Endothelial cell of umbilical vein (primary cell): Measurements from ENCODE around the gene MCF2L. TPM values are rescaled to one million over a fixed set of nuclear protein-coding genes. Genes with fewer than 3 reads are reported as not detected.

Source experiments
- BruUV-seq: library from RNA; stranded (reverse); fragments of 400-500 nt; replicated peaks from 2 replicates; lab custom pipeline; 2021; lab: Mats Ljungman, UMichigan
- CTCF ChIA-PET: fragments of 300-600, 350-600 bp; sonication (Branson Sonifier 250); formaldehyde crosslinking; loops from one replicate; lab custom pipeline; 2021; ENCODE audit warnings: antibody characterized with exemption, inconsistent platforms; lab: Charles Lee
- POLR2A ChIA-PET: fragments of 300-600, 350-600 bp; sonication (Branson Sonifier 250); formaldehyde crosslinking; loops from one replicate; lab custom pipeline; 2021; ENCODE audit warnings: antibody characterized with exemption, inconsistent platforms; lab: Charles Lee
- DNase-seq: peaks from one replicate; pipeline ENCODE4 v3.0.0-alpha.2; 2011; ENCODE audit warnings: low read depth, low spot score
- FAIRE-seq: peaks from 2 replicates; lab custom pipeline; 2011; peaks lifted over from hg19 to GRCh38; lab: Jason Lieb, UNC
- H2AFZ ChIP-seq: 2 replicates; pipeline ENCODE4 v1.6.0; 2012; ENCODE audit warnings: low read depth, low read length, control low read depth, inconsistent platforms
- H3K27ac ChIP-seq: 2 replicates; pipeline ENCODE4 v1.5.1; 2011; ENCODE audit warnings: low read depth, mild to moderate bottlenecking, control low read depth, low read length, moderate library complexity; ENCODE audit not compliant: insufficient read depth
- H3K27me3 ChIP-seq, 2 experiments: 2 replicates each; pipeline versions ENCODE4 v1.6.0 to v1.6.1; 2011; ENCODE audit warnings: low read length in 2 of 2, mixed read lengths in 1 of 2; ENCODE audit not compliant: control insufficient read depth in 2 of 2, insufficient read depth in 2 of 2
- H3K36me3 ChIP-seq, 2 experiments: 2 replicates in 1 of 2; 3 replicates in 1 of 2; pipeline ENCODE4 v1.5.1; 2011; ENCODE audit warnings: low read length in 2 of 2, mild to moderate bottlenecking in 1 of 2, moderate library complexity in 1 of 2; ENCODE audit not compliant: control insufficient read depth in 2 of 2, insufficient read depth in 2 of 2; ENCODE audit errors: extremely low read depth in 1 of 2
- H3K4me1 ChIP-seq: 3 replicates; pipeline ENCODE4 v1.5.1; 2011; ENCODE audit warnings: mild to moderate bottlenecking, low read length; ENCODE audit not compliant: control insufficient read depth, insufficient read depth; ENCODE audit errors: extremely low read depth
- H3K4me2 ChIP-seq: 2 replicates; pipeline ENCODE4 v1.6.1; 2011; ENCODE audit warnings: low read length, control low read depth, mixed read lengths; ENCODE audit not compliant: insufficient read depth
- H3K4me3 ChIP-seq, 3 experiments: fragments of 200-600 bp in 1 of 3; sonication (generic), shearing (Covaris generic) in 1 of 3; replicated peaks in 1 of 3; 2 replicates each; pipeline ENCODE4 v1.5.1; 2011 to 2016; ENCODE audit warnings: control low read depth in 3 of 3, low read length in 3 of 3, mild to moderate bottlenecking in 2 of 3, inconsistent platforms in 1 of 3, low read depth in 1 of 3, moderate library complexity in 1 of 3; ENCODE audit not compliant: insufficient read depth in 1 of 3
- H3K79me2 ChIP-seq: 2 replicates; pipeline ENCODE4 v1.6.0; 2012; ENCODE audit warnings: low read length, inconsistent platforms; ENCODE audit not compliant: control insufficient read depth, insufficient read depth
- H3K9ac ChIP-seq: replicated peaks from 2 replicates; pipeline ENCODE3; 2011; ENCODE audit warnings: low read length, control low read depth; ENCODE audit not compliant: insufficient read depth; ENCODE audit errors: extremely low read depth
- H3K9me1 ChIP-seq: replicated peaks from 3 replicates; pipeline ENCODE4 v1.6.0; 2011; ENCODE audit warnings: mild to moderate bottlenecking, low read length; ENCODE audit not compliant: control insufficient read depth, insufficient read depth; ENCODE audit errors: extremely low read depth
- H3K9me3 ChIP-seq: replicated peaks from 2 replicates; pipeline ENCODE4 v1.5.1; 2012; ENCODE audit warnings: low read length, inconsistent platforms; ENCODE audit not compliant: control insufficient read depth, insufficient read depth
- H4K20me1 ChIP-seq: replicated peaks from 2 replicates; pipeline ENCODE3; 2011; ENCODE audit warnings: mild to moderate bottlenecking, low read length; ENCODE audit not compliant: control insufficient read depth, insufficient read depth; ENCODE audit errors: extremely low read depth
- FOS ChIP-seq: IDR thresholded peaks from 2 replicates; pipeline ENCODE4 v1.6.1; 2011; ENCODE audit warnings: mild to moderate bottlenecking, low read length, moderate library complexity, borderline replicate concordance; ENCODE audit not compliant: insufficient read depth
- dilution Hi-C: fragments of 300-500 bp; cut with MboI; formaldehyde crosslinking; loops from one replicate; pipeline ENCODE4 v1.15.0; 2019; ENCODE audit warnings: low sequenced_read_pairs; ENCODE audit not compliant: extremely low pct_ligation_motif_present
- intact Hi-C: fragments of 100-400 bp; cut with micrococcal nuclease; formaldehyde crosslinking; loops from one replicate; pipeline ENCODE4 v1.10.0; 2022
- polyA plus RNA-seq, 4 experiments: library from polyadenylated mRNA; depleted of rRNA in 3 of 4; stranded (reverse) in 3 of 4; unstranded in 1 of 4; fragments of >200 nt; gene quantifications; 2 replicates each; pipeline versions ENCODE4 v1.2.1 to v1.2.3, GENCODE V29; 2011 to 2012; ENCODE audit warnings: missing spikeins in 1 of 4
- total RNA-seq: library from RNA; stranded (reverse); gene quantifications from 2 replicates; pipeline ENCODE4 v1.2.3, GENCODE V29; 2021
- TF ChIP-seq, protein P1 (sequence below), 2 donors: IDR thresholded peaks; 1 replicate in 1 of 2; 2 replicates in 1 of 2; pipeline ENCODE4 v1.5.1; 2011; ENCODE audit warnings: low read length in 2 of 2, mild to moderate bottlenecking in 2 of 2, moderate library complexity in 2 of 2, control low read depth in 1 of 2, inconsistent platforms in 1 of 2, low read depth in 1 of 2; ENCODE audit not compliant: insufficient read depth in 1 of 2; ENCODE audit errors: extremely low read depth in 1 of 2

The MCF2L gene
- total and polyA plus RNA-seq, 2 donors (not counting 3 experiments of a cell fraction or from before 2014, with no cell fraction given): 0.33 to 0.58 TPM

- H3K27ac ChIP-seq: no peak overlapping the region
- FAIRE-seq (no peak), DNase-seq (no peak)
- dilution Hi-C loops (no loop called here), intact Hi-C loops (no loop called here)
- CTCF ChIA-PET: interaction anchor here (1.7 kb wide), 1 partner anchor 15 kb away, joined by 6 read pairs; no protein-coding TSS in a partner anchor
- H3K4me2 ChIP-seq: no peak overlapping the region
- no peaks in the 10 kb centered on the region for H3K79me2 ChIP-seq
- no peaks in the 10 kb centered on the region for H3K4me1 ChIP-seq
- H3K9me1 ChIP-seq: no peaks in the 10 kb centered on the region
- TF ChIP-seq, protein P1, sequence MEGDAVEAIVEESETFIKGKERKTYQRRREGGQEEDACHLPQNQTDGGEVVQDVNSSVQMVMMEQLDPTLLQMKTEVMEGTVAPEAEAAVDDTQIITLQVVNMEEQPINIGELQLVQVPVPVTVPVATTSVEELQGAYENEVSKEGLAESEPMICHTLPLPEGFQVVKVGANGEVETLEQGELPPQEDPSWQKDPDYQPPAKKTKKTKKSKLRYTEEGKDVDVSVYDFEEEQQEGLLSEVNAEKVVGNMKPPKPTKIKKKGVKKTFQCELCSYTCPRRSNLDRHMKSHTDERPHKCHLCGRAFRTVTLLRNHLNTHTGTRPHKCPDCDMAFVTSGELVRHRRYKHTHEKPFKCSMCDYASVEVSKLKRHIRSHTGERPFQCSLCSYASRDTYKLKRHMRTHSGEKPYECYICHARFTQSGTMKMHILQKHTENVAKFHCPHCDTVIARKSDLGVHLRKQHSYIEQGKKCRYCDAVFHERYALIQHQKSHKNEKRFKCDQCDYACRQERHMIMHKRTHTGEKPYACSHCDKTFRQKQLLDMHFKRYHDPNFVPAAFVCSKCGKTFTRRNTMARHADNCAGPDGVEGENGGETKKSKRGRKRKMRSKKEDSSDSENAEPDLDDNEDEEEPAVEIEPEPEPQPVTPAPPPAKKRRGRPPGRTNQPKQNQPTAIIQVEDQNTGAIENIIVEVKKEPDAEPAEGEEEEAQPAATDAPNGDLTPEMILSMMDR (IDR thresholded peaks at IDR 0.05; ENCODE audit: extremely low read depth in 1 of 2, insufficient read depth in 1 of 2, low read depth in 1 of 2, low read length in 2 of 2): no peak
- TF ChIP-seq FOS: no peak
- no peak overlapping the region for H3K9ac ChIP-seq
- H3K27me3 ChIP-seq: no peaks in the 10 kb centered on the region
- no peak overlapping the region for H3K4me3 ChIP-seq
- H3K9me3 ChIP-seq: no peaks in the 10 kb centered on the region
- no peaks in the 10 kb centered on the region for H3K36me3 ChIP-seq
- BruUV-seq: no TSS peak
- no peaks in the 10 kb centered on the region for H4K20me1 ChIP-seq
- H2AFZ ChIP-seq: no peak overlapping the region
- POLR2A ChIA-PET: no interaction called here
These were observed 75.5 kb downstream of the MCF2L start for GRCh38 chr13:113044391-113045114.
